ENCODE measurements around the gene RAB7B.

GRCh38 chr1:205994346-205994745 is 8.8 kb downstream of the RAB7B start:
- TF ChIP-seq CTCF (IDR thresholded peaks at IDR 0.05) (no peak), POLR2A (IDR thresholded peaks at IDR 0.05) (no peak)
